Mucosa of stomach (tissue), 1 donor: ENCODE results near the gene RANBP17.

Experiments used
- H3K27me3 ChIP-seq: one replicate; pipeline ENCODE4 v1.7.0; 2013; ENCODE audit warnings: mild to moderate bottlenecking, low read length; ENCODE audit not compliant: control insufficient read depth, insufficient read depth
- H3K36me3 ChIP-seq: one replicate; pipeline ENCODE4 v1.7.0; 2013; ENCODE audit warnings: low read length; ENCODE audit not compliant: control insufficient read depth, insufficient read depth
- H3K4me1 ChIP-seq: one replicate; pipeline ENCODE4 v1.7.0; 2013; ENCODE audit warnings: mild to moderate bottlenecking, low read length; ENCODE audit not compliant: control insufficient read depth, insufficient read depth
- H3K4me3 ChIP-seq: one replicate; pipeline ENCODE4 v1.7.0; 2013; ENCODE audit warnings: low read length
- H3K9ac ChIP-seq: one replicate; pipeline ENCODE4 v1.7.0; 2013; ENCODE audit warnings: mild to moderate bottlenecking, low read length, moderate library complexity
- H3K9me3 ChIP-seq: one replicate; pipeline ENCODE4 v1.7.0; 2013; ENCODE audit warnings: mild to moderate bottlenecking, low read length, moderate library complexity; ENCODE audit not compliant: control insufficient read depth
- donor health status: Pancreatic carcinoma.

RANBP17 gene

DNA sequence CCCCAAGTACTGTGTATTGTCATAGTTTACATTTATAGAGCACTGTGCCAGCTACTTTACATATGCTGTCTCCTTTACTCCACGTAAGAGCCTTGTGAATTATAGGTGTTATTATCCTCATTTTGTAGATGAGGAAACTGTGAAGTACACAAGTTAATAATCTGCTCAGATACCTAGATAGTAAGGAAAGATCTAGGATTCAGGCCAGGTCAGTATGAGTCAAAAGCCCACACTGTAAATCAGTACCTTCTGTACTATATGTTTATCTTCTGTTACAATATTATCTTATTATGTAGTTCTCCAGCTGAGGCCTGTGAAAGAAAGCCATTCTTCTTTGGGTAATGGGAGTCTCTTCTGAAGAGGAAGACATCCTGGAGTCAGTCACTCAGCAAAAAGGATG lies 374.8 kb downstream of the RANBP17 start:
- H3K4me3 ChIP-seq, result no peak overlapping the region
- no peaks in the 10 kb centered on the region for H3K27me3 ChIP-seq

DNA sequence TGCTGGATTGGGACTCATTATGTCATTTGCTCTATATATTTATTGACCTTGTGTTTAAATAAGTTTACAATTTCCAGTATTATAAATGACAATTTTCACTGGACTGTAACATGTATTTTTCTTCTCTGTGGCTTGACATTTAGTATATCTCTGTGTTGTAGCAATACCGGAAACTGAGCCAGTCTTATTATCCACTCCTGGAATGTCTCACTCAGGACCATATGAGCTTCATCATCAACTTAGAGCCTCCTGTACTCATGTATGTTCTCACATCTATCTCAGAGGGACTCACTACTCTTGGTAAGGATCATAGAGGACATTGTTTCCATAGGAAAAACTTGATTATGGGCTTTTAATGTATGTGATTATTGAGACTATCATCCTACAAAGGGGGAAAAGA lies 380.7 kb downstream of the RANBP17 start:
- Histone ChIP-seq H3K36me3 (no peaks in the 10 kb centered on the region), H3K27me3 (no peaks in the 10 kb centered on the region), H3K9ac (no peak overlapping the region), H3K9me3 (no peaks in the 10 kb centered on the region), H3K4me3 (no peak overlapping the region), H3K4me1 (no peaks in the 10 kb centered on the region)

More for the DNA sequence above, 374.8 kb downstream of the RANBP17 start:
- Histone ChIP-seq H3K36me3 (no peaks in the 10 kb centered on the region), H3K9me3 (no peaks in the 10 kb centered on the region), H3K4me1 (no peaks in the 10 kb centered on the region), H3K9ac (no peak overlapping the region)

DNA sequence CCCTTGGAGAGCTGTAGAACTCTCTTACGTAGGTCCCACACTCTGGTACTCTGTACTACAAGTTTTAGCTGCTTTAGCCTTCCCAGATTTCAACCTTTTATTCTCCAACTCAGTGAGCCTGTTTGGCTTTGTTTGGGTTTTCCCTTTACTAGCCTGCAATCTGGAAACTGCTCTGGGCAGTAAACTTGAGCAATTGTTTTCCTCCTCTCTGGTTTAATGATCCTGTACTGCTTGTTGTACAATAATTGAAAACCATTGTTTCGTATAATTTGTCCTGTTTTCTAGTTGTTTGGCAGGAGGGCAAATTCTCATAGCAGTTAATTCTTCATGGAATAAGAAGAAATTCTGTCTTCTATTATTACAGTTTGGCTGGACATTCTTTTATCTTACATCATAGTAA lies 384.4 kb downstream of the RANBP17 start:
- Histone ChIP-seq H3K4me1 (no peaks in the 10 kb centered on the region), H3K27me3 (no peaks in the 10 kb centered on the region), H3K9ac (no peak overlapping the region), H3K36me3 (no peaks in the 10 kb centered on the region), H3K4me3 (no peak overlapping the region), H3K9me3 (no peaks in the 10 kb centered on the region)

DNA sequence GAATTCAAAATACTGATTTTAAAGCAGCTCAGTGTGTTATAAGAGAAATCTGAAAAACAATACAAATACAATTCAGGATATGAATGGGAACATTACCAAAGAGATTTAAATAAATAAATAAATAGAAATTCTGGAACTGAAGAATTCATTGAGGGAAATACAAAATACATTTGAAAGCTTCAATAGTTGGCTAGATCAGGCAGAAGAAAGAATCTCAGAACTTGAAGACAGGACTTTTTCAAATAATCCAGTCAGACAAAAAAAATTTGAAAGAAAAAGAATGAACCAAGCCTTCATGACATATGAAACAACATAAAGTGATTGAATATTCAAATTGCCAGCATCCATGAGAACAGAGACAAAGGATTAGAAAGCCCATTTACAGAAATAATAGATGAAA lies 387.6 kb downstream of the RANBP17 start:
- no peaks in the 10 kb centered on the region for H3K36me3 ChIP-seq
- no peaks in the 10 kb centered on the region for H3K27me3 ChIP-seq
- H3K4me3 ChIP-seq, result no peak overlapping the region
- no peaks in the 10 kb centered on the region for H3K9me3 ChIP-seq
- no peaks in the 10 kb centered on the region for H3K4me1 ChIP-seq
- no peak overlapping the region for H3K9ac ChIP-seq

DNA sequence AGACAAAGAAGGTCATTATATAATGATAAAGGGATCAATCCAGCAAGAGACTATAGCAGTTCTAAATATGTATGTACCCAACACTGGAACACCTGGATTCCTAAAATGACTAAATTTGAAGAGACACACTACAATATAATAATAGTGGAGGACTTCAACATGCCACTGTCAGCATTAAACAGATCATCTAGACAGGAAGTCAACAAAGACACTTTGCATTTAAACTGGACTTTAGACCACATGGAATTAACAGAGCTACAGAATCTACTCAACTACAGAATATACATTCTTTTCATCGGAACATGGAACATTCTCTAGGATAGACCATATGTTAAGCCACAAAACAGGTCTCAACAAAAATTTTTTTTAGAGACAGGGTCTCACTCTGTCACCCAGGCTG lies 388.9 kb downstream of the RANBP17 start:
- no peaks in the 10 kb centered on the region for H3K36me3 ChIP-seq

DNA sequence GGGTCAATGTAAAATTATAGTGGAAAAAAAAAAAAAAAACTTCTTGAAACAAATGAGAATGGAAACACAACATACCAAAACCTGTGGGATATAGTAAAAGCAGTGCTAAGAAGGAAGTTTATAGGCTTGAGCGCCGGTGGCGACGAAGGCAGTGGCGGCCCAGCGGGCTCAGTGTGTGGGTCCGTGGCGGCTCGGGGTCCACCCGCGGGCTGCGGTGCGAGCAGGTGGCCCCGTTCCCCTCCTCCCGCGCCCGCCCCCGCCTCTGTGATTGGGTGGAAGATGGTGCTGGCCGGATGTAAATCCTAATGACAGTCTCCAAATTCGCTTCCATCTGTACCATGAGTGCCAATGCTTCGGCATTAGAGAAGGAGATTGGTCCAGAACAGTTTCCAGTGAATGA lies 389.7 kb downstream of the RANBP17 start:
- no peaks in the 10 kb centered on the region for H3K27me3 ChIP-seq
- no peaks in the 10 kb centered on the region for H3K36me3 ChIP-seq
- H3K4me1 ChIP-seq, result no peaks in the 10 kb centered on the region
- no peak overlapping the region for H3K9ac ChIP-seq
- no peak overlapping the region for H3K4me3 ChIP-seq
- no peaks in the 10 kb centered on the region for H3K9me3 ChIP-seq

More for the DNA sequence above, 388.9 kb downstream of the RANBP17 start:
- no peak overlapping the region for H3K9ac ChIP-seq
- no peaks in the 10 kb centered on the region for H3K9me3 ChIP-seq
- no peaks in the 10 kb centered on the region for H3K4me1 ChIP-seq
- no peaks in the 10 kb centered on the region for H3K27me3 ChIP-seq
- no peak overlapping the region for H3K4me3 ChIP-seq

DNA sequence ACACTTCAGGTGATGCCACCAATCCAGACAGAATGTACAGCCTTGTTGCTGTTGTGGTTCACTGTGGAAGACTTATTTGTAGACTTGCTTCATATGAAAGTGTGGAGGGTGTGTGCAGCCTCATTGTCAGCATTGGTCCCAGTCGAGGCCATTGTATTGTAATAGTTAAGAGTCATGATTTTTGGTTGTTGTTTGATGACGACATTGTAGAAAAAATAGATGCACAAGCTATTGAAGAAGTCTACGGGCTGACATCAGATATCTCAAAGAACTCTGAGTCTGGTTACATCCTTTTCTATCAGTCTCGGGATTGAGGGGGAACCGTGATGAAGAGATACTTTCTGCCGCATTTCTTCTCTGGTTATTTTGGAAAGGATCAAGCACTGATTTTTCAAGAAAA lies 390.9 kb downstream of the RANBP17 start:
- Histone ChIP-seq H3K9me3 (no peaks in the 10 kb centered on the region), H3K36me3 (no peaks in the 10 kb centered on the region), H3K4me3 (no peak overlapping the region), H3K9ac (no peak overlapping the region), H3K27me3 (no peaks in the 10 kb centered on the region), H3K4me1 (no peaks in the 10 kb centered on the region)

DNA sequence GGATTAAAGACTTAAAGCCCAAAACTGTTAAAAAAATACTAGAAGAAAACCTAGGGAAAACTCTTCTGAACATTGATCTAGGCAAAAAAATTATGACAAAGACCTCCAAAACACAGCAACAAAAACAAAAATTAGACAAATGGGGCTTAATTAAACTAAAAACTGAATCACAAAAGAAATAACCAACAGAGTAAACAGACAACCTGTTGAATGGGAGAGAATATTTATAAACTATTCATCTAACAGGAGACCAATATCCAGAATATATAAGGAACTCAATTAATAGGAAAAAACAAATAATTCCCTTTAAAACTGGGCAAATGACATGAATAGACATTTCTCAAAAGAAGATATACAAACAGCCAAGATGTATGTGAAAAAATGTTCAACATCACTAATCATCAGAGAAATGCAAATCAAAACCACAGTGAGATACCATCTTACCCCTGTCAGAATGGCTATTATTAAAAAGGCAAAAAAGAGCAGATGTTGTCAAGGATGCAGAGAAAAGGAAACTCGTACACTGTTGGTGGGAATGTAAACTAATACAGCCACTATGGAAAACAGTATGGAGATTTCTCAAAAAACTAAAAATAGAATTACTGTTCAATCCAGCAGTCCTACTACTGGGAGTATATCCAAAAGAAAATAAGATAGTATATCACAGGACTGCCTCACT lies 397.1 kb downstream of the RANBP17 start:
- Histone ChIP-seq H3K9me3 (no peaks in the 10 kb centered on the region), H3K4me3 (no peak overlapping the region), H3K9ac (no peak overlapping the region), H3K36me3 (no peaks in the 10 kb centered on the region), H3K4me1 (no peaks in the 10 kb centered on the region), H3K27me3 (no peaks in the 10 kb centered on the region)

DNA sequence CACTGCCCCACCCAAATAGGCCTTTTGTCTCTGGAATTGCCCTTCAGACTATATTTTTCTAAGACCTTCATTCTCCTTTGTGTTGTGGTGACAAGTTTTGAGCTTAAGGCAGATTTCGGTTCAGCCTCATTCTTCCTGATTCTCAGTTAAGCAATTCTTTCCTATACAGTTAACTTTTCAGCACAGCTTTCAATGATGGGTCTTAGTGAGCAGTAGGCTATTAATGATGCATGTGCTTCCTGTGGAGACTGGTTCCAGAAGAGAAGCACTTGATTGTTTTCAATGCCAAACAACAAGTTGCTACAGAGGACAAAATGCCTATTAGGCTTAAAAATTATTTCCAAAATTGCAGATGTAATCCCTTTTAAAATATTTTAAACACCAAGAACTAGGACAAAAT lies 399.5 kb downstream of the RANBP17 start:
- no peak overlapping the region for H3K9ac ChIP-seq
- H3K36me3 ChIP-seq, result no peaks in the 10 kb centered on the region
- H3K4me3 ChIP-seq, result no peak overlapping the region
- H3K27me3 ChIP-seq, result no peaks in the 10 kb centered on the region
- no peaks in the 10 kb centered on the region for H3K9me3 ChIP-seq
- no peaks in the 10 kb centered on the region for H3K4me1 ChIP-seq

DNA sequence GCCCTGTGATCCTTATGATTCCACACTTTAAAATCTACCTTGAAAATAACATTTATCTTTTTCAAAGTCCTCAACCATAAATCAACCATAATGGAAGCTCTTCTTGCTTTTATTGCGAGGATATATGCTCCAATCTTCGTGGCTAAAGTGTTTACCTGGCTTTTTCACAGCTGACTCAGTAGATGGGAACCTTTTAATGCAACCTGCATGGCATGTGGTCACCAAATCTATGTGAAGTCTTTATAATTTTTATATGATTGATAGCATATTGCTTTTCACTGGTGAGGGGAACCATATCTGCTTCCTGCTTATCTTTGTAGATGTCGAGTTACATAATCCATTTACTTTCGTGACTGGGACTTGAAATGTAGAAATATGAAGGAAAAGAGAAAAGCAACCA lies 400.1 kb downstream of the RANBP17 start:
- Histone ChIP-seq H3K27me3 (no peaks in the 10 kb centered on the region), H3K9me3 (no peaks in the 10 kb centered on the region), H3K4me3 (no peak overlapping the region), H3K9ac (no peak overlapping the region), H3K4me1 (no peaks in the 10 kb centered on the region), H3K36me3 (no peaks in the 10 kb centered on the region)

DNA sequence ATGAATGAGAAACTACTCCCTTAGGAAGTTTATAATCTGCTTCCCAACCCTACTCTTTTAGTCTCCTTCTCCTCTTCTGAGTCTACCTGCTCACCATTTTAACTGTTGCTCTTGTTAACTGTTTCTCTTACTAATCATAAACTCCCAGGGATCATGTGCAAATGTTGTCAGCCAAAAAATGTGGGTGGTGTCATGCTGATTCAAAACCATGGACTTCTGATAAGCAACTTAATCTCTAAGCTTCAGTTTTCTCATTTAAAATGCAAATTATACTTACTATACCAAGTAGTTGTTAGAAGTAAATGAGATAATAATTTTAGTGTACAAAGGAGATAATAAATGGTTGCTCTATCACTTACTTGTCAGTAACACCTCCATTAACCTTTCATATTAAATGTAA lies 401.4 kb downstream of the RANBP17 start:
- H3K9ac ChIP-seq, result no peak overlapping the region

DNA sequence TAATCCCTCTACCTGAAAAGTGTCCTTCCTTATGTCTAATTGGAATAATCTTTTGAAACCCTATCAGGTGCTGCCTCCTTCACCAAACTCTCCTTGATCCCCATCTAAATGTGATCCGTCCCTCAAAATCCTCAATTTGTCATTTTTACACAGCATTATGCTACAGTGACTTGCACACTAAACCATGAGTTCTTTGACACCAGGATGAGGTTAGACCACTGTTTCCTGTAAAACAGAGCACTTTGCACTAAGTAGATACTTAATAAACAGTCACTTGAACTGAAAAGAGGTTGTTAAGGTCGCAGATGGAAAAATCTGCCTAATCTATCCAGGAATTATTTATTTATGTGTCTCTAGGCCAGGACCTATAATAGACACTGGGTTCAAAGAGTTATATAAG lies 403.0 kb downstream of the RANBP17 start:
- no peaks in the 10 kb centered on the region for H3K9me3 ChIP-seq
- H3K4me1 ChIP-seq, result no peaks in the 10 kb centered on the region
- no peaks in the 10 kb centered on the region for H3K27me3 ChIP-seq
- H3K9ac ChIP-seq, result no peak overlapping the region
- no peaks in the 10 kb centered on the region for H3K36me3 ChIP-seq
- H3K4me3 ChIP-seq, result no peak overlapping the region

More for the DNA sequence above, 401.4 kb downstream of the RANBP17 start:
- H3K4me1 ChIP-seq, result no peaks in the 10 kb centered on the region
- no peak overlapping the region for H3K4me3 ChIP-seq
- no peaks in the 10 kb centered on the region for H3K27me3 ChIP-seq
- no peaks in the 10 kb centered on the region for H3K9me3 ChIP-seq
- H3K36me3 ChIP-seq, result no peaks in the 10 kb centered on the region
